GM11168 (cell line): ENCODE data around the gene TMEM132C.

ENCODE experiments used
- in situ Hi-C: fragments of 300-500 bp; cut with MboI; formaldehyde crosslinking; loops from one replicate; pipeline ENCODE4 v1.12.0; 2022; ENCODE audit warnings: low sequenced_read_pairs; ENCODE audit not compliant: unreplicated experiment

The TMEM132C gene

GRCh38 chr12:128537668-128538067, 270.7 kb downstream of the TMEM132C start:
- in situ Hi-C loops, result no loop called here

- in situ Hi-C loops, result no loop called here
Measured at GRCh38 chr12:128542844-128543243, 275.9 kb downstream of the TMEM132C start.

DNA sequence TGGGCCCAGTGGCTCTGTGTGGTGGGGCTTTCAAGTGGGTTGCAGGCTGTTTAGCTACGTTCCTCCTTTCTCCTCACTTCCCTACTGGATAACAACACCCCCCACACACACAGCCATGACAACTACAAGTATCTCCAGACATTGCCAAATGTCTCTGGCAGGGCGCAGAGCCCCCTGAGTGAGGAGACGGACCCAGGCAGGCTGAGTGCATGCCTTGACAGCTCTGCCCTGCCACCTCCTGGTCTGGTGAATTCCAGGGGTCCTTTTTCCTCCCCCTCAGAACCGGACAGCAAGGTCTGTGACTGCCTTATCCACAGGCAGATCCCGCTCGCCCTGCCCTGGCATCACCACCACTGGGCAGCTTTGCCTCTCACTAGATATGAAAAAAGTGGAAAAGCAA, 276.5 kb downstream of the TMEM132C start:
- in situ Hi-C loops, result no loop called here

DNA sequence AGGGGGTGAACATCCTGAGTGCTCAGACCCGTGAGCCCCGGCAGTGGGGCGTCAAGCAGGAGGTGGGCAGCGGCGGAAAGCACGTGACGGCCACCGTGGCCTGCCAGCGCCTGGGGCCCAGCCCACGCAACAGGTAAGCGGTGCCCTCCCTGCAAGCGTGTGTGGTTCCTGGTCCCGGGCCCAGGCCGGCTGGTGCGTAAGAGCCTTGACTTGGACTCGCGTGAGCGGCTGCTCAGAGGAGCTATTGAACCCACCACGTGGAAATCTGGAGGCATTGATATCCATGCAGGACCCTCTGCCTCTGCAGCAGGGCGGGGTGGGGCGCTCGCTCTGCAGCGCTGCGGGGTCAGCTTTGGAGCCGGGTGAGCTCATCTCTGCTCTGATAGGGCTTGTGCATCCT, 277.0 kb downstream of the TMEM132C start:
- in situ Hi-C loops, result no loop called here

DNA sequence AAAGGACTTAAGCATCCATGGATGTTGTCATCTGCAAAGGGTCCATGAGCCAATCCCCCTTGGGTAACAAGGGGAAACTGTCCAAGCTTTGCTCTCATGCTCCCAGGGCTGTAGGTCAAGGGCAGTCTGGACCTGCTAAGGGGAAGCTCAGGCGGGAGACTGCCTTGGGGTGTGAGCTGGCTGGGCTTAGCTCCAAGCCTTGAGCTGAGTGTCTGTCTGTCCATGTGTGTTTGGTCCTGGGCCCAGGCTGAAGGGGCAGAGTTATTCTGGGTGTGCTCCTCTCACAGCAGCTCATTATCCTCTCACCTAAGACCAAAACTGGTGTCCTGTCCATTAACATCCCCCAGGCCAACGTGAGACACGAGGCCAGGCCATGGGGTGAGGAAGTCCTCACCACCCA, 282.0 kb downstream of the TMEM132C start:
- in situ Hi-C loops, result no loop called here

- in situ Hi-C loops, result no loop called here
Measured at GRCh38 chr12:128549601-128550218, 282.7 kb downstream of the TMEM132C start.

- in situ Hi-C loops, result no loop called here
Measured at GRCh38 chr12:128551266-128551665, 284.3 kb downstream of the TMEM132C start.

GRCh38 chr12:128554546-128555304, 287.8 kb downstream of the TMEM132C start:
- in situ Hi-C loops, result no loop called here

GRCh38 chr12:128557231-128557630, 290.3 kb downstream of the TMEM132C start:
- in situ Hi-C loops, result no loop called here

GRCh38 chr12:128564956-128565355, 298.0 kb downstream of the TMEM132C start:
- in situ Hi-C loops, result no loop called here

DNA sequence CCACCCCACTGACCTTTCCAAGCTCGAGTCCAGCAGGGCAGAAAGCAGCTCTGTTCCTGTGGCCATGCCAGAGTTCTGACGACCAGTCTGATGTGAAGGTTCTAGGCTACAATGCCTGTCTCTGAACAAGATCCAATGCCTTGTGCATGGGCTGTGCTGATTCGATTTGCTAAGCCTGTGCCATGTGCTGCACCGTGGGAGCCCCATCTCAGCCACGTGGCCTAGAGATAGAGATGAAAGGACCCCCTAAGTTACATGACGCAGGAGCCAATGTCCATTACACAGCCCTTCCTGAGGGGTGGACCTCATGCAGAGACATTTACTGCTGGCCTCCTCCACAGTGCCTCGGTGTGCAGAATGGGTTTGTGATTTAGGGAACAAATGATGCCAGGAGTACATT, 300.8 kb downstream of the TMEM132C start:
- in situ Hi-C loops, result no loop called here

- in situ Hi-C loops, result no loop called here
Measured at GRCh38 chr12:128570191-128571065, 303.5 kb downstream of the TMEM132C start.

GRCh38 chr12:128571906-128572810, 305.2 kb downstream of the TMEM132C start:
- in situ Hi-C loops, result no loop called here

- in situ Hi-C loops, result no loop called here
Measured at GRCh38 chr12:128573907-128574306, 306.9 kb downstream of the TMEM132C start.

- in situ Hi-C loops, result no loop called here
Measured at GRCh38 chr12:128578045-128578444, 311.1 kb downstream of the TMEM132C start.

GRCh38 chr12:128581321-128581761, 314.4 kb downstream of the TMEM132C start:
- in situ Hi-C loops, result no loop called here

DNA sequence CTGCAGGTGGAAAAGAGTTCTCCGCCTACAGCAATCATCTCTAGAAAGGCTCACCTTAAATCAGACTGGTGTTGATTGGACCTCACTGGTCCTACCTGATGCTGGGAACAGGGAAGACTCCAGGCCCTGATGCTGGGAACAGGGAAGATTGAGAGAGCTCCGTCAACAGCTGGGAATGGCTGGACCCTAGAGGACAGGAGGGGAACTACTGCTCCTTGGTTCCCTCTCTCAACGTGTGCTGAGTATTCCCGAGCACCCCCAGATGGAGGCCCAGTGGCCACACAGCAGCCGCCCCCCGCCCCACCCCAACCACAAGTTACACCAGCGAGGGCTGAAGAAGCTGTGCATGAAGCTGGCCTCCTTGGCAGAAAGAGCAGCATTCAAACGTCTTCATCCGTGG, 316.5 kb downstream of the TMEM132C start:
- in situ Hi-C loops, result no loop called here

DNA sequence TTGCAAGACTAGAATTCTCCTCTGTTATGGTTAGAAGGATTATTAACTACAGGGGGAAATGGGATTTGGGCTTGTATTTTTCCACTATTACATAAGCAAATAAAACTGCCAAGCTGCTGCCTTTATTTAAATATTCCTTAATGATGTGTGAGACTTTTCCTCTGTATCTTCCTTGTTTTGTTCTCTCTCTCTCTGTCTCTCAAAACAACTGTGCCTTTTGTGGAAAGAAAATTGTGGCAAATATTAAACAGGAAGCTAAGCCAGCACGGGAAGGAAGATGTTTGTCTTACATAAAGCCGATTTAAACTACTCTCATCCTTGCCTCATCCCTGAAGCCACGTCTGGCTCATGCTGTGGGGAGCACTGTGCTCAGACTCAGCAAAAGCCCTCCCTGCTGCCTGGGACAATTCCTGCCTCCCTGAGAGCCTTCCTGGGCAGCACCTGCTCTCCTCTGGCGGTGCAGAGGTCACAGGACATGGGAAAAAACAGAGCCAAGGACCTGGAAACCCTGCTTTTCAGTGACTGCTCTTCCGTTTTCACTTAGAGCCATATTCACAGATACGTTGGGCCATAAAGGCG, 319.6 kb downstream of the TMEM132C start:
- in situ Hi-C loops, result no loop called here

GRCh38 chr12:128587918-128588317, 320.9 kb downstream of the TMEM132C start:
- in situ Hi-C loops, result no loop called here
